Measurements from ENCODE around the gene SUCLG2.
"Not testable (repeated sequence)": the region's sequence is repeated elsewhere in the genome, so short reads cannot be mapped to it uniquely, and the experiment has no call there.

SUCLG2 gene

GRCh38 chr3:67551361-67552016, 102.9 kb downstream of the SUCLG2 start:
- no peaks in the 10 kb centered on the region for H3K9me3 ChIP-seq (ENCODE audit: control insufficient read depth, insufficient read depth, low read length)

GRCh38 chr3:67550541-67550940, 103.9 kb downstream of the SUCLG2 start:
- Histone ChIP-seq H3K36me3 (ENCODE audit: control insufficient read depth, low read length) (peaks cover 13% of the 10 kb centered on the region), H3K9me3 (ENCODE audit: control insufficient read depth, insufficient read depth, low read length) (no peaks in the 10 kb centered on the region), H3K4me2 (ENCODE audit: low read length) (no peak overlapping the region), H3K79me2 (ENCODE audit: control insufficient read depth, low read length) (no peaks in the 10 kb centered on the region), H4K20me1 (ENCODE audit: control insufficient read depth, insufficient read depth, low read depth, low read length) (no peaks in the 10 kb centered on the region), H3K27ac (ENCODE audit: low read depth, low read length) (no peak overlapping the region), H3K9me2 (replicated peaks; ENCODE audit: control insufficient read depth, low read length) (no peaks in the 10 kb centered on the region), H3K4me1 (ENCODE audit: control insufficient read depth, low read length) (no peaks in the 10 kb centered on the region), H3K27me3 (ENCODE audit: control insufficient read depth, low read length) (no peaks in the 10 kb centered on the region), H3K4me3 (ENCODE audit: low read length) (no peak overlapping the region), H3F3A (ENCODE audit: control insufficient read depth, insufficient read depth) (no peaks in the 10 kb centered on the region)
- TF ChIP-seq CTCF (IDR thresholded peaks at IDR 0.05; ENCODE audit: low read depth, low read length, poor library complexity, severe bottlenecking) = no peak
- TF ChIP-seq EZH2phosphoT487 (IDR thresholded peaks at IDR 0.05; ENCODE audit: borderline replicate concordance, low read length) = no peak

More at GRCh38 chr3:67551361-67552016, 102.9 kb downstream of the SUCLG2 start:
- H3K4me2 ChIP-seq (ENCODE audit: low read length) = no peak overlapping the region
- no peaks in the 10 kb centered on the region for H3K79me2 ChIP-seq (ENCODE audit: control insufficient read depth, low read length)
- H3F3A ChIP-seq (ENCODE audit: control insufficient read depth, insufficient read depth) = no peaks in the 10 kb centered on the region
- no peaks in the 10 kb centered on the region for H3K4me1 ChIP-seq (ENCODE audit: control insufficient read depth, low read length)
- H3K27me3 ChIP-seq (ENCODE audit: control insufficient read depth, low read length) = no peaks in the 10 kb centered on the region
- no peaks in the 10 kb centered on the region for H3K9me2 ChIP-seq (replicated peaks; ENCODE audit: control insufficient read depth, low read length)
- H4K20me1 ChIP-seq (ENCODE audit: control insufficient read depth, insufficient read depth, low read depth, low read length) = no peaks in the 10 kb centered on the region
- H3K36me3 ChIP-seq (ENCODE audit: control insufficient read depth, low read length) = peaks cover 15% of the 10 kb centered on the region
- no peak overlapping the region for H3K27ac ChIP-seq (ENCODE audit: low read depth, low read length)
- TF ChIP-seq CTCF (IDR thresholded peaks at IDR 0.05; ENCODE audit: low read depth, low read length, poor library complexity, severe bottlenecking) (no peak), EZH2phosphoT487 (IDR thresholded peaks at IDR 0.05; ENCODE audit: borderline replicate concordance, low read length) (no peak)
- no peak overlapping the region for H3K4me3 ChIP-seq (ENCODE audit: low read length)

DNA sequence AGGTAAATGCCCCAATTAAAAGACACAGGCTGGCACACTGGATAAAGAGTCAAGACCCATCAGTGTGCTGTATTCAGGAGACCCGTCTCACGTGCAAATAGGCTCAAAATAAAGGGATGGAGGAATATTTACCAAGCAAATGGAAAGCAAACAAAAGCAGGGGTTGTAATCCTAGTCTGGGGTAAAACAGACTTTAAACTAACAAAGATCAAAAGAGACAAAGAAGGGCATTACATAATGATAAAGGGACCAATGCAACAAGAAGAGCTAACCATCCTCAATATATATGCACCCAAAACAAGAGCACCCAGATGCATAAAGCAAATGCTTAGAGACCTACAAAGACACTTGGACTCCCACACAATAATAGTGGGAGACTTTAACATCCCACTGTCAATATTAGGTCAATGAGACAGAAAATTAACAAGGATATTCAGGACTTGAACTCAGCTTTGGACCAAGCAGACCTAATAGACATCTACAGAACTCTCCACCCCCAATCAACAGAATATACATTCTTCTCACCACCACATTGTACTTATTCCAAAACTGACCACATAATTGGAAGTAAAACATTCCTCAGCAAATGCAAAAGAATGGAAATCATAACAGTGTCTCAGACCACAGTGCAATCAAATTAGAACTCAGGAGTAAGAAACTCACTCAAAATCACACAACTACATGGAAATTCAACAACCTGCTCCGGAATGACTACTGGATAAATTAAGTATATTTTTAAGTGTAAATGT, 111.7 kb downstream of the SUCLG2 start:
- not testable (repeated sequence) for H3K9me3 ChIP-seq (ENCODE audit: control insufficient read depth, insufficient read depth, low read length); H3K79me2 ChIP-seq (ENCODE audit: control insufficient read depth, low read length); H3K4me1 ChIP-seq (ENCODE audit: control insufficient read depth, low read length); H3K36me3 ChIP-seq (ENCODE audit: control insufficient read depth, low read length); H3K27me3 ChIP-seq (ENCODE audit: control insufficient read depth, low read length); H3K4me2 ChIP-seq (ENCODE audit: low read length); H3K9me2 ChIP-seq (replicated peaks; ENCODE audit: control insufficient read depth, low read length); H3K27ac ChIP-seq (ENCODE audit: low read depth, low read length); H3F3A ChIP-seq (ENCODE audit: control insufficient read depth, insufficient read depth); H3K4me3 ChIP-seq (ENCODE audit: low read length); H4K20me1 ChIP-seq (ENCODE audit: control insufficient read depth, insufficient read depth, low read depth, low read length)

DNA sequence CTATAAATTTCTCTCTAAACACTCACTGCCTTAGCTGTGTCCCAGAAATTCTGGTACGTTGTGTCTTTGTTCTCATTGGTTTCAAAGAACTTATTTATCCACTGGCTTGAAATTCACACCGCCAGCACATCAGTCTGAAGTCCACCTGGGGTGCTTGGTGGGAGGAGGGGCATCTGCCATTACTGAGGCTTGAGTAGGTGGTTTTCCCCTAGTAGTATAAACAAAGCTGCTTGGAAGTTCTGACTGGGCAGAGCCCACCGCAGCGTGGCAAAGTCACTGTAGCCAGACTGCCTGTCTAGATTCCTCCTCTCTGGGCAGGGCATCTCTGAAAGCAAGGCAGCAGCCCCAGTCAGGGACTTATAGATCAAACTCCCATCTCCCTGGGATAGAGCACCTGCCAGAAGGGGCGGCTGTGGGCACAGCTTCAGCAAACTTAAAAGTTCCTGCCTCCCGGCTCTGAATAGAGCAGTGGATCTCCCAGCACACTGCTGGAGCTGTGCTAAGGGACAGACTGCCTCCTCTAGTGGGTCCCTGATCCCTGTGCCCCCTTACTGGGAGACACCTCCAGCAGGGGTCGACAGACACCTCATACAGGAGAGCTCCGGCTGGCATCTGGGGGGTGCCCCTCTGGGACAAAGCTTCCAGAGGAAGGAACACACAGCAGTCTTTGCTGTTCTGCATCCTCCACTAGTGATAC, 114.1 kb downstream of the SUCLG2 start:
- Histone ChIP-seq H3K27me3 (ENCODE audit: control insufficient read depth, low read length) (no peaks in the 10 kb centered on the region), H3K9me2 (replicated peaks; ENCODE audit: control insufficient read depth, low read length) (no peaks in the 10 kb centered on the region), H3K9me3 (ENCODE audit: control insufficient read depth, insufficient read depth, low read length) (no peaks in the 10 kb centered on the region), H3F3A (ENCODE audit: control insufficient read depth, insufficient read depth) (no peaks in the 10 kb centered on the region), H3K27ac (ENCODE audit: low read depth, low read length) (no peak overlapping the region), H3K4me3 (ENCODE audit: low read length) (no peak overlapping the region), H3K4me1 (ENCODE audit: control insufficient read depth, low read length) (no peaks in the 10 kb centered on the region; the same call in 1 of the 2 replicates), H3K79me2 (ENCODE audit: control insufficient read depth, low read length) (no peaks in the 10 kb centered on the region), H3K4me2 (ENCODE audit: low read length) (no peak overlapping the region), H4K20me1 (ENCODE audit: control insufficient read depth, insufficient read depth, low read depth, low read length) (no peaks in the 10 kb centered on the region), H3K36me3 (ENCODE audit: control insufficient read depth, low read length) (no peaks in the 10 kb centered on the region)
- no peak for TF ChIP-seq CTCF (IDR thresholded peaks at IDR 0.05; ENCODE audit: low read depth, low read length, poor library complexity, severe bottlenecking)
- no peak for TF ChIP-seq EZH2phosphoT487 (IDR thresholded peaks at IDR 0.05; ENCODE audit: borderline replicate concordance, low read length)

GRCh38 chr3:67537203-67537602, 117.2 kb downstream of the SUCLG2 start:
- not testable (repeated sequence) for H3K36me3 ChIP-seq (ENCODE audit: control insufficient read depth, low read length); H3F3A ChIP-seq (ENCODE audit: control insufficient read depth, insufficient read depth); H3K4me3 ChIP-seq (ENCODE audit: low read length); H3K79me2 ChIP-seq (ENCODE audit: control insufficient read depth, low read length); H3K4me2 ChIP-seq (ENCODE audit: low read length); H3K9me3 ChIP-seq (ENCODE audit: control insufficient read depth, insufficient read depth, low read length); H4K20me1 ChIP-seq (ENCODE audit: control insufficient read depth, insufficient read depth, low read depth, low read length); H3K27ac ChIP-seq (ENCODE audit: low read depth, low read length); H3K4me1 ChIP-seq (ENCODE audit: control insufficient read depth, low read length); H3K9me2 ChIP-seq (replicated peaks; ENCODE audit: control insufficient read depth, low read length); H3K27me3 ChIP-seq (ENCODE audit: control insufficient read depth, low read length)

Data from DOHH2 (cell line).